ENCODE measurements around the gene C1orf35.

- TF ChIP-seq CTCF (conservative IDR thresholded peaks at IDR 0.05; ENCODE audit: low read depth, low read length) (no peak), EZH2phosphoT487 (IDR thresholded peaks at IDR 0.05; ENCODE audit: borderline replicate concordance, low read length) (no peak), EZH2 (IDR thresholded peaks at IDR 0.05; ENCODE audit: low read length, unreplicated experiment) (no peak)
Observed at GRCh38 chr1:228150120-228150460, 47.0 kb upstream of the C1orf35 start.

All from PC-3 (cell line).